Measurements from ENCODE around the gene CRELD2. TPM values are rescaled to one million over a fixed set of nuclear protein-coding genes. Genes with fewer than 3 reads are reported as not detected.

The CRELD2 gene
- total and polyA plus RNA-seq, 2 of the 8 experiments (the other 6 are each of a cell fraction or from before 2014, with no cell fraction given): 24.5 to 36.6 TPM

DNA sequence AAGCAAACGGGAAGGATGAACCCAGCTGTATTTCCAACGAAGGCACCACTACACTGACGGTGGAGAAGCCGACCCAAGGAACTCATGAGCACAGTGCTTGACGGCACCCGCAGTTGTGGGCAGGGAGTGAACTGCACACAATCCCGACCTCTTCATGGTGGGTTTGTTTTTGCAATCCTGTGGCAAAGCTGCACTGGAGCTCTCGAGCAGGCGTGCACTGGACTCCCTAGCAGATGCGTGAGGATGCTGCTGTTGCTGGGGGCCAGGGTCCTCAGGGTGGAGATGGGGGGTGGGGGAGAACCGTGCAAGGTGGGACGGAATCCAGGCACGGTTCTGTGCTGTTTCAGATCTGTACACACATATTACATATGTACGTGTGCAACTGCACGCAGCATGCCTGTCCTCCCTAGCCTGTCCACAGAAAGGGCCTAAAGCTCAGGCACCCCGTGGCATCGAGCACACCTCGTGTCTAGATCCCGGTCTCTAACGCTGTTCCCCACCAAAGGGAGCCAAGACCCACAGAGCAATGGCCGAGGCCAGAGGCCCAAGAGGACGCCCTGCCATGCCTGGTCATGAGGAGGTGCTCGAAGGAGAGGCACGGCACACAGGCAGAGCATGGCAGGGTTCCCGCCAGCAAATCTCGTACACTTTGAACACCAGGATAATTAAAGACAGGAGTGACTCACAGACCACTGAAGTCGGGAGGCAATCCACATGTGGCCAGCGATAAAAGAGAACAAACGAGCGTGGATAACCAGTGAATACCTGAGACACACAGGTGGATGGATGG is 17.8 kb upstream of the CRELD2 start (continued):
- TF ChIP-seq, protein P1, sequence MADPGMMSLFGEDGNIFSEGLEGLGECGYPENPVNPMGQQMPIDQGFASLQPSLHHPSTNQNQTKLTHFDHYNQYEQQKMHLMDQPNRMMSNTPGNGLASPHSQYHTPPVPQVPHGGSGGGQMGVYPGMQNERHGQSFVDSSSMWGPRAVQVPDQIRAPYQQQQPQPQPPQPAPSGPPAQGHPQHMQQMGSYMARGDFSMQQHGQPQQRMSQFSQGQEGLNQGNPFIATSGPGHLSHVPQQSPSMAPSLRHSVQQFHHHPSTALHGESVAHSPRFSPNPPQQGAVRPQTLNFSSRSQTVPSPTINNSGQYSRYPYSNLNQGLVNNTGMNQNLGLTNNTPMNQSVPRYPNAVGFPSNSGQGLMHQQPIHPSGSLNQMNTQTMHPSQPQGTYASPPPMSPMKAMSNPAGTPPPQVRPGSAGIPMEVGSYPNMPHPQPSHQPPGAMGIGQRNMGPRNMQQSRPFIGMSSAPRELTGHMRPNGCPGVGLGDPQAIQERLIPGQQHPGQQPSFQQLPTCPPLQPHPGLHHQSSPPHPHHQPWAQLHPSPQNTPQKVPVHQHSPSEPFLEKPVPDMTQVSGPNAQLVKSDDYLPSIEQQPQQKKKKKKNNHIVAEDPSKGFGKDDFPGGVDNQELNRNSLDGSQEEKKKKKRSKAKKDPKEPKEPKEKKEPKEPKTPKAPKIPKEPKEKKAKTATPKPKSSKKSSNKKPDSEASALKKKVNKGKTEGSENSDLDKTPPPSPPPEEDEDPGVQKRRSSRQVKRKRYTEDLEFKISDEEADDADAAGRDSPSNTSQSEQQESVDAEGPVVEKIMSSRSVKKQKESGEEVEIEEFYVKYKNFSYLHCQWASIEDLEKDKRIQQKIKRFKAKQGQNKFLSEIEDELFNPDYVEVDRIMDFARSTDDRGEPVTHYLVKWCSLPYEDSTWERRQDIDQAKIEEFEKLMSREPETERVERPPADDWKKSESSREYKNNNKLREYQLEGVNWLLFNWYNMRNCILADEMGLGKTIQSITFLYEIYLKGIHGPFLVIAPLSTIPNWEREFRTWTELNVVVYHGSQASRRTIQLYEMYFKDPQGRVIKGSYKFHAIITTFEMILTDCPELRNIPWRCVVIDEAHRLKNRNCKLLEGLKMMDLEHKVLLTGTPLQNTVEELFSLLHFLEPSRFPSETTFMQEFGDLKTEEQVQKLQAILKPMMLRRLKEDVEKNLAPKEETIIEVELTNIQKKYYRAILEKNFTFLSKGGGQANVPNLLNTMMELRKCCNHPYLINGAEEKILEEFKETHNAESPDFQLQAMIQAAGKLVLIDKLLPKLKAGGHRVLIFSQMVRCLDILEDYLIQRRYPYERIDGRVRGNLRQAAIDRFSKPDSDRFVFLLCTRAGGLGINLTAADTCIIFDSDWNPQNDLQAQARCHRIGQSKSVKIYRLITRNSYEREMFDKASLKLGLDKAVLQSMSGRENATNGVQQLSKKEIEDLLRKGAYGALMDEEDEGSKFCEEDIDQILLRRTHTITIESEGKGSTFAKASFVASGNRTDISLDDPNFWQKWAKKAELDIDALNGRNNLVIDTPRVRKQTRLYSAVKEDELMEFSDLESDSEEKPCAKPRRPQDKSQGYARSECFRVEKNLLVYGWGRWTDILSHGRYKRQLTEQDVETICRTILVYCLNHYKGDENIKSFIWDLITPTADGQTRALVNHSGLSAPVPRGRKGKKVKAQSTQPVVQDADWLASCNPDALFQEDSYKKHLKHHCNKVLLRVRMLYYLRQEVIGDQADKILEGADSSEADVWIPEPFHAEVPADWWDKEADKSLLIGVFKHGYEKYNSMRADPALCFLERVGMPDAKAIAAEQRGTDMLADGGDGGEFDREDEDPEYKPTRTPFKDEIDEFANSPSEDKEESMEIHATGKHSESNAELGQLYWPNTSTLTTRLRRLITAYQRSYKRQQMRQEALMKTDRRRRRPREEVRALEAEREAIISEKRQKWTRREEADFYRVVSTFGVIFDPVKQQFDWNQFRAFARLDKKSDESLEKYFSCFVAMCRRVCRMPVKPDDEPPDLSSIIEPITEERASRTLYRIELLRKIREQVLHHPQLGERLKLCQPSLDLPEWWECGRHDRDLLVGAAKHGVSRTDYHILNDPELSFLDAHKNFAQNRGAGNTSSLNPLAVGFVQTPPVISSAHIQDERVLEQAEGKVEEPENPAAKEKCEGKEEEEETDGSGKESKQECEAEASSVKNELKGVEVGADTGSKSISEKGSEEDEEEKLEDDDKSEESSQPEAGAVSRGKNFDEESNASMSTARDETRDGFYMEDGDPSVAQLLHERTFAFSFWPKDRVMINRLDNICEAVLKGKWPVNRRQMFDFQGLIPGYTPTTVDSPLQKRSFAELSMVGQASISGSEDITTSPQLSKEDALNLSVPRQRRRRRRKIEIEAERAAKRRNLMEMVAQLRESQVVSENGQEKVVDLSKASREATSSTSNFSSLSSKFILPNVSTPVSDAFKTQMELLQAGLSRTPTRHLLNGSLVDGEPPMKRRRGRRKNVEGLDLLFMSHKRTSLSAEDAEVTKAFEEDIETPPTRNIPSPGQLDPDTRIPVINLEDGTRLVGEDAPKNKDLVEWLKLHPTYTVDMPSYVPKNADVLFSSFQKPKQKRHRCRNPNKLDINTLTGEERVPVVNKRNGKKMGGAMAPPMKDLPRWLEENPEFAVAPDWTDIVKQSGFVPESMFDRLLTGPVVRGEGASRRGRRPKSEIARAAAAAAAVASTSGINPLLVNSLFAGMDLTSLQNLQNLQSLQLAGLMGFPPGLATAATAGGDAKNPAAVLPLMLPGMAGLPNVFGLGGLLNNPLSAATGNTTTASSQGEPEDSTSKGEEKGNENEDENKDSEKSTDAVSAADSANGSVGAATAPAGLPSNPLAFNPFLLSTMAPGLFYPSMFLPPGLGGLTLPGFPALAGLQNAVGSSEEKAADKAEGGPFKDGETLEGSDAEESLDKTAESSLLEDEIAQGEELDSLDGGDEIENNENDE (IDR thresholded peaks at IDR 0.05; ENCODE audit: insufficient replicate concordance, low read length): no peak
- TF ChIP-seq RNF2 (IDR thresholded peaks at IDR 0.05; ENCODE audit: borderline replicate concordance, low read depth, low read length, missing control alignments, poor library complexity, severe bottlenecking): no peak
- TF ChIP-seq FOSL1 (IDR thresholded peaks at IDR 0.05; ENCODE audit: insufficient read depth, low read depth, low read length): no peak
- no peak for TF ChIP-seq RXRA (IDR thresholded peaks at IDR 0.05; ENCODE audit: insufficient read depth, low read depth, low read length)
- TF ChIP-seq KDM5A (IDR thresholded peaks at IDR 0.05; ENCODE audit: low read length): no peak
- TF ChIP-seq CHD1 (IDR thresholded peaks at IDR 0.05; ENCODE audit: low read depth, low read length): no peak
- TF ChIP-seq SRF (IDR thresholded peaks at IDR 0.05; ENCODE audit: low read depth, low read length): no peak
- TF ChIP-seq, protein P2, sequence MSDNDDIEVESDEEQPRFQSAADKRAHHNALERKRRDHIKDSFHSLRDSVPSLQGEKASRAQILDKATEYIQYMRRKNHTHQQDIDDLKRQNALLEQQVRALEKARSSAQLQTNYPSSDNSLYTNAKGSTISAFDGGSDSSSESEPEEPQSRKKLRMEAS (IDR thresholded peaks at IDR 0.05): no peak
